Middle frontal gyrus (tissue), 1 donor: Measurements from ENCODE around the gene SAFB2.

Experiments
- DNase-seq: peaks from one replicate; pipeline ENCODE4 v3.0.0-alpha.2; 2015; ENCODE audit warnings: low spot score; ENCODE audit errors: extremely low spot score

SAFB2 gene

DNA sequence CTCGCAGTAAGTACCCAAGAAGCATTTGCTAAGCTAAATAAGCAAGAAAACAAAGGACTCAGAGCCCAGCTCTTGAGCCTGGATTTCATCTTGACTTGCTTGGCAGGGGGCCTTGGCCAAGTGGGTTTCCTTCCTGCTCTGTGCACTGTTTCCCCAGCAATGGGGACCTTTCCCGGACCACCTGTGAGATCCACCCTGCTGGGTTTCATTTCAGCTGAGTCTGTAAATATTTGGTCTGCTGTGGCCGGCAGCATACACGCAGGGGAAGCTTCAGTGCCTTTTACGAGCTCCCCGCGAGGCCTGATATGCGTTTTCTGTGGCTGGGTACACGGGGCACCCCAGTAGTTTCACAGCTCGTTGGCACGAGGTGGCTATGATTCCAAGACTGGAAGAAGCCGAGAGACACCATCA lies 42.4 kb downstream of the SAFB2 start:
- DNase-seq, result no peak

DNA sequence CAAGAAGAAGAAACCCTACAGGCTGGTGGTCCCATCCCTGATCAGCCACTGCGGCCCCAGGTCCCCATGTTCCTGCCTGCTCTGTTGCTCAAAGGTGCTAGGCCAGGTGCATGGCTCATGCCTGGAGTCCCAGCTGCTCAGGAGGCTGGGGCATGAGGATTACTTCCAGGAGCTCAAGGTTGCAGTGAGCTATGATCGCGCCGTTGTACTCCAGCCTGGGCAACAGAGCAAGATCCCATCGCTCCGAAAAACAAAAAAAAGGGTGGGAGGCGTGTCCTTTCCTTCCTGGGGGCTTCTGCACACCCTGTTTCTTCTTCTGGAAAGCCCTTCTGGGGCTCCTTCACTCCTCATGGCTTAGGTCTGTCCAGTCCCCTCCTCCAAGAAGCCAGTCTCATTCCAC lies 42.9 kb downstream of the SAFB2 start:
- DNase-seq, result no peak

DNA sequence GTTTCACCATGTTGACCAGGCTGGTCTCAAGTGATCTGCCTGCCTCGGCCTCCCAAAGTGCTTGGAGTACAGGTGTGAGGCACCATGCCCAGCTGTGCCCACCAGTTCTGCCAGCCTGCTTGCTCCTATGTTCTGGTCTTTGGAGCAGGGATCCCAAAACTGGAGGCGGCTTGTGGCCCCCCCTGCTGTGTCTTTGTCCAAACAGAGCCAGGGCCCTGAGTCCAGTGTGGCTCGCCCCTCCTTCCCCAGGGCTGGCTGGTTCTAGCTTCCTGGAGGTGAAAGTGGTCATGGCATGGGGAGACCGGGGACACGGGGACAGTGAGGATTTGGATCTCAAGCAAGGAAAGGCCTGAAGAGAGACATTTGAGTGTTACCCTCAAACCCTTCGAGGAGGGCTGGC lies 43.3 kb downstream of the SAFB2 start:
- DNase-seq, result no peak

DNA sequence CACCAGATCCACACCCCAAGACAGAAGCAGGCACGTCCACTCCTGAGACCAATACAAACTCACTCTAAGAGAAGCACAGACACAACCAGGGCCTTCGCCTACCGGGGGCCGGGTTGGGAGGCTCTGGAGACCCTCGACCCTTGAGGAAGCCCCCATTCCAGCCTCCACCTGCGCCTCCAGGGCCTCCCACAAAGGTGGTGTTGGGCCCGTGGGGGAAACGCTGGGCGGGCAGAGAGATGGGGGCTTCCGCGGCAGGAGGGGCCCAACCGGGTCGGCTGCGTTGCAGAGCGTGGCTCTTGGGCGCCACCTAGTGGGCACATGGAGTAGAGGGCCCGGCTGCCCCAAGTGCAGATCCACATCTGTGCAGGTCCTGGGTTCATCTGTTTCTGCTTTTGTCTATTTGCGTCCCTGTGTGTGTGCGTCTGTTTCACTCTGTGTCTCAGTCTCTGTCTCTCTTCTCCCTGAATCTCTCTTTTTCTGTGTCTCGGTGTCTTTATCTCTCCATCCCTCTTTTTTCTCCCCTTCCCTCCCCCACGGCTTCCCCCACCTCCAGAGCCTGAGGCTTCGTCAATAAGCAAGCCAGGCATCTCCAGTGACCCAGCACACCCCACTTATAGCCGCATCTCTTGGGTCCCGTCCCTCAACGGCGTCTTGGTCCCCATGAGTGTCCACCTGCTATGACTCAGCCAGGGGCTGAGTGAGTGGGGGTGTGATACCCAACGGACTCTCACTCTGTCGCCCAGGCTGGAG lies 44.3 kb downstream of the SAFB2 start:
- DNase-seq, result no peak

DNA sequence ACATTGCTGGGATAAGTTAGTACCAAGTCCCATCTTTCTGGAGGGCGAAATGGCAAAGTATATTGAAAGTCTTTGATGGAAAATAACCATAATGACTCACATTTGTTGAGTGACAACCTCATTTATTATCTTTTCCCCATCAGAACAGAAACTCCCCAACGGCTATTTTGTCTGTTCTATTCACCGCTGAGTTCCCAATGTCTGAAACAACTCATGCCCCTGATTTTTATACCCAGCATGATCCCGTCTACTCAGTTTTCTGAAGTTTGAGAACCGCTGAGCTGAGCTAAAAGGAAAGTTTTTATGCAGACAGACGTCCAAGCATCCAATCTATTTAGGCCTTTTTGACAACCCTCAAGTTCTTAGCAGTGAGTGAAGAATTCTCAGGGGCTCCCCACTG lies 47.0 kb downstream of the SAFB2 start:
- DNase-seq, result no peak

DNA sequence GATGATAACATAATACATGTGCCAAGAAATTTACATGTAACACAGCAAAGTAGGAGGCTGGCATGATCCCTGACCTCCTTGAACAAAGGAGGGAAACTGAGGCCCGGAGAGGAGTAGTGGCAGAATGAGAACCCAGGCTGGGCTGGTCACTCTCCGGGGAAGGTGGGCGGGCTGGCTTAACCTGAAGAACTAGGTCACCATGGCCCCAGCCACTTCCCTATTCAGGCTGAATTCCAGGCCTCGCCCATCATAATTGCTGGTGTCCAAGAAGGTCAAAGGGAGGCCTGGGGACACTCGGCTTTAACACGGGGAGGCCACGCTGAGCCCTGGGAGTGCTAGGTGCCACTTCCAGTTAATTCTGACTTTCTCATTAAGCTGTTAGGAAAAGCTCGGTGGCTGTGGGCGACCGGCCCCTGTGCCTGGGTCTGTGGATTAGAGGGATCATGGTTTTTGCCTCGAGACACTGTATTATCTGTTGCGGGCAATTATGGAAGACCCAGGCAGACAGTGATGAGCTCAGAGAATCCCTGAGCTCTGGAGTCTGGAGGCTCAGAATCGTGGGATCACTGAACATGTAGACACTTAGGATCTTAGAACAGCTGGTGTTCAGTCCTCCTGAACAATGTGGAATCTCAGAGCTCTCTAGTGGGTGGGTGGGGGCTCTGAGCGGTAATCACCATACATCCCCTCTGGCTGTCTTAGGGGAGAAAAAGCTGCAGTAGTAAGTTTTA lies 49.9 kb downstream of the SAFB2 start:
- no peak for DNase-seq

DNA sequence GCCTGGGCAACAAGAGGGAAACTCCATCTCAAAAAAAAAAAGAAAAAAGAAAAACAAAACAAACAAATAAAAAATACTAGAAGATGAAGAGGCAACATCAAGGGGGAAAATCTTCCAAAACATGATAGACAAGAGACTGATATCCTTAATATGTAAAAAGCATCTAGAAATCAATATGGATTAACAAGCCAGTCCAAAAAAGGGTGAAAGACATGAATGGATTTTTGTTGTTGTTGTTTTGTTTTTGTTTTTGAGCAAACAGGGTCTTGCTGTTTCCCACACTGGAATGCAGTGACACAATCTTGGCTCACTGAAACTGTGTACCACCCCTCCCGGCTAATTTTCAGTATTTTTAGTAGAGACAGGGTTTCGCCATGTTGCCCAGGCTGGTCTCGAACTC lies 50.8 kb downstream of the SAFB2 start:
- no peak for DNase-seq

DNA sequence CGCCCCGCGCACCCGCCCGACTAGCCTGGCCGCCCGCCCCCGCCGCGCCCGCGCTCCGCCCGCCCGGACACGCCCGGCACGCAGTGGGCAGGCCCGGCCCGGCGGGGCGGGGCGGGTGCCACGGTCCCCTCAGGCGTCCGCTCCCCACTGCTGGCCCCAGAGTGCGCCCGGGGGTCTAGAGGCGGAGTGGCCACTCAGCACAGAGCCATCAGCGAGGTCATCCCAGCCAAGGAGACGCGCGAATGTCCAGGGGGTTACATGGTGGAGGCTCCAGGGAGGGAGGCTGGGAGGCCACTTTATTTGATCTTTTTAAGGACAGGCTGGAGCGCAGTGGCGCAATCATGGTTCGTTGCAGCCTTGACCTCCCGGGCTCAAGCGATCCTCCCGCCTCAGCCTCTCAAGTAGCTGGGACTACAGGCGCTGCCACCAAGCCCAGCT lies 54.6 kb downstream of the SAFB2 start:
- DNase-seq, result no peak

DNA sequence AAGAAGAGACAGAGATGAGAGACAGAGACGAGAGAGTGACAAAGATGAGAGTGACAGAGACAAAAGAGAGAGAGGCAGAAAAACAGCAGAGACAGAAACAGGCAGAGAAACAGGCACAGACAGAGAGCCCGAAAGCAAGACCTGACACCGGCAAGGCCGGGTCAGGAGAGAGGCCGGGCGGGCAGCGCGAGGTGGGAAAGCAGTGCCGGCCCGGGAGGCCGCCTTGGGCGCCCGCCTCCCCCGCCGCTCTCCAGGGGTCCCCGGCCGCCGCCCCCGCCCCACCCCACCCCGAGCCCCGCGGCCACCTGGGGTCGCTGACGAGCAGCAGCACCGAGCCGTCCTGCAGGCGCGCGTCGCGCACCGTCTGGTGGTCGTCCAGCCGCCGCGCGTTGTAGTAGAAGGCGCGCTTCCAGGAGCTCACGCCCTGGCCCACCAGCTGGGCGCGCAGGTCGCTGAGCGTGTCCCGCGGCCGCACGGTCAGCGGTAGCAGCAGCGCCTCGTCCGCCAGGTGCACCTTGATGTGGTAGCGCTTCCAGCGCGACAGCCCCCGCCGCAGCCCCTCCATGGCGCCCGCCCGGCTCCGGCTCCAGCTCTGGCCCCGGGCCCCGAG lies 55.1 kb downstream of the SAFB2 start, which contains the start of gene TINCR:
TINCR (minus strand) TSS at position 594 of the 610 bp plus-strand sequence.
- DNase-seq, result no peak

DNA sequence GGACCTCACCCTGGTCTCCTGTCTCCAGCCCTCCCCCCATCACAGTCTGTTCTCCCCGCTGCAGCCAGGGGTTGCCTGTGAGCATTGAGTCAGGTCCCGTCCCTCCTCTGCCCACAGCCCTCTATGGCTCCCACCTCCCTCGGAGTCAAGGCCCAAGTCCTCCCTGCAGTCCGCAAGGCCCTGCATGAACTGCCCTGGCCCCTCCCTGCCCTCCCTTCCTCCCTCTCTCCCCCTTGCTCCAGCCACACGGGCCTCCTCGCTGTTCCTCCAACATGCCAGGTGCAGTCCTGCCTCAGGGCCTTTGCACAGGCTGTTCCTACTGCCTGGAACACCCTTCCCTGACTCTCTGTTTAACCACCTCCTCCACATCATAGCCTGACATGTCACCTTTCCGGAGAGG lies 57.6 kb downstream of the SAFB2 start:
- no peak for DNase-seq

DNA sequence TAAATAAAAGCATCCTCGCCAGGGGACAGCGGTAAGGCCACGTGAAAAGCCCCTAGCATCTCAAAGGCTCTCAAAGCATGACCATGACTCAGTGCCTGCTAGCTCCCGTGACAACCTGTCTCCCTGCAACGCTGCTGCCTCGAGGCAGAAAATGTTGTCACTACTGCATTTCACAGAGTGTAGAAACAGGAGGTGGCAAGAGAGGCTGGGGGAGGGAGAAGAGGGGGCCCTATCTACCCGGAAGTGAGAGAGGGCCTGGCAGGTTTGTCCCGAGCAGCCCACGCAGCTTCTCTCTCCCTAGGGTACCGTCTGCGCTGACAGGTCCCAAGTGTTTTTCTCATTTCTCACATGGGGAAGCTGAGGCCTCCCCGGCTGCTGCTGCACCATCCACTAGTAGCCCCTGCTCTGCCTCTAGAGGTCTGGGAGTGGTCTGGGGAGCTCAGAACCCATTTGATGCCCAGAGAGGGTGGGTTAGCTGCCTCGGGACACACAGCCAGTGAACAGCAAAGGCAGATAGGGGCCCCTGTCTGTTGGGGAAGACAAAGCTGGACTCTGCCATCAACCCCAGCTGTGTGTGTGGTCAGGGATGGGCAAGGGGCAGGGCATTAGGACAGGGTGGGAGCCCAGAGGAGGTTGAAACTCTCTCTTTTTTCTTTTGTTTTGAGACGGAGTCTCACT lies 58.5 kb downstream of the SAFB2 start:
- no peak for DNase-seq

DNA sequence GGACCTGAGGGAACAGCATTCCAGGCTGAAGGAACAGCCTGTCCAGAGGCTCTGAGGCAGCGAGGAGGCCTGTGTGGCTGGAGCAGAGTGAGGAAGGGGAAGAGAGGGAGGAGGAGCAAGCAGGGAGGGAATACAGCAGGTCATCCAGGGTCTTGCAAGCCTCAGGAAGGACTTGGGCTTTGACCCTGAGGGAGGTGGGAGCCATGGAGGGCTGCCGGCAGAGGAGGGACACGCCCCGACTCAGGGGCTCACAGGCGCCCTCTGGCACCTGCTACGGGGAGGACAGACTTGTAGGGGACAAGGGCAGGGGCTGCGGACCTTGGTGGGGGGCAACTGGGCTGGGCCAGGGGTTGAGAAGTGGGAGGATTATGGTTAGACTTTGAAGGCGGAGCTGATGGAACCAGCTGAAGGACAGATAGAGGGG lies 59.6 kb downstream of the SAFB2 start:
- no peak for DNase-seq

DNA sequence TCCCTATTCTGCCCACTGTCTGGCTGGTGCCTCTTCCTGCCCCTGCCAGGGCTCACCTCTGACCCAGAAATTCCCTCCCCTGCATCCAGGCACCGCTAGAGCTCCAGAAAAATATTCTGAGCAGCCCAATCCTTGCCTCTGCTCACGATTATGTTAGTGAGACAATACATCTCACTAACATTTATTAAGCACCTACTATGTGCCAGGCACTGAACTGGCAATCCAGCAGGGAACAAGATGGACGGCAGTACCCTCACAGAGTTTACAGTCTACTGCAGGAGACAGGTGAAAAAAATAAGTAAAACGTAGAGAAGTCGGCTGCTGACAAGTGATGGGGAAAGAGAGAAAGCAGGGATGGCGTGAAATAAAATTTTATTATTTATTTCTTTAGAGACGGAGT lies 60.3 kb downstream of the SAFB2 start:
- no peak for DNase-seq

DNA sequence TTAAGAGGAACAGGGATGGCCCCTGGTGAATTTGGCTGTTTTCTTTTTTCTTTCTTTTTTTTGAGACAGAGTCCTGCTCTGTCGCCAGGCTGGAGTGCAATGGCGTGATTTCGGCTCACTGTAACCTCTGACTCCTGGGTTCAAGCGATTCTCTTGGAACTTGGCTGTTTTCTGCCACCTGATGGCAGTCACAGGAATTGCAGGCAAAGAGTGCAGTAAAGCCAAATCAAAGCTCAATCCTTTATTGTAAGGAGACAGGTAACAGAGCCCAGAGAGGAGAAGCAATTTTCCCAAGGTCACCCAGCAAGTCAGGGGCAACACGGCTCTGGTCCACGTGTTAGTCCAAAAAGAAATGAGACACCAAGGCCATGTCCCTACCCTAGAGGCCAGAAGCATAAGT lies 61.0 kb downstream of the SAFB2 start:
- no peak for DNase-seq

DNA sequence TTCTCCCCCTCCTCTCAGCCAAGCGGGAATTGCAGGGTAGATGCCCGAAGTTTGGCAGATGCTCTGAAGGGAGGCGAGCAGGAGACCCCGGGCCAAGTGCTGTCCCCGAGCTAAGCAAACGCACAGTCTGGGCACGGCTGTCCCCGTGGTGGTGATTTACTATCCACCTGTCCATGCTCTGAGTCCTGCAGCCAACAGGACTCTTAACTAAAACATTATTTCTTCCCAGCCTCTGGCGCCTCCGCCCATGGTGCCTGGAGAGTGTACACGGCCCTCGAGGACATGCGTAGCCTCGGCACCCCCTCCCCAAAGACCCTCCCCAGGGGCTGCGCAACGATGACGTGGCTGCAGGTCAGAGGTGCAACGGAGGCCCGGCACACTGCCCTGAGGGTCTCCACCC lies 62.4 kb downstream of the SAFB2 start:
- no peak for DNase-seq

DNA sequence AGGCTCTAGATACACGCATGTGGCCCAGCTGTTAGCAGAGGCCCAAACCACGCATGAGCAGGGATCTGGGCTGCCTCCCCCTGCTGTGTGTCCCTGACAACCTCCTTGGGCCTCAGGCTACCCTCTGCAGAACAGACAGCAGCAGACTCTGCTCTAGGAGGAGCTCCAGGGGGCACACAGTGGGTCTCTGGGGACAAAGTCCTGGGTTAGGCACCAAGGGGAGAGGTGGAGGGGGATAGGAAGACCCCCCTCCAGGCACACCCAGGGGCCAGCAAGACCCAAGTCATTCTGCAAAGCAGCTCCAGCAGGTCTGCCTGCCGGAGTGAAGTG lies 62.8 kb downstream of the SAFB2 start:
- no peak for DNase-seq

DNA sequence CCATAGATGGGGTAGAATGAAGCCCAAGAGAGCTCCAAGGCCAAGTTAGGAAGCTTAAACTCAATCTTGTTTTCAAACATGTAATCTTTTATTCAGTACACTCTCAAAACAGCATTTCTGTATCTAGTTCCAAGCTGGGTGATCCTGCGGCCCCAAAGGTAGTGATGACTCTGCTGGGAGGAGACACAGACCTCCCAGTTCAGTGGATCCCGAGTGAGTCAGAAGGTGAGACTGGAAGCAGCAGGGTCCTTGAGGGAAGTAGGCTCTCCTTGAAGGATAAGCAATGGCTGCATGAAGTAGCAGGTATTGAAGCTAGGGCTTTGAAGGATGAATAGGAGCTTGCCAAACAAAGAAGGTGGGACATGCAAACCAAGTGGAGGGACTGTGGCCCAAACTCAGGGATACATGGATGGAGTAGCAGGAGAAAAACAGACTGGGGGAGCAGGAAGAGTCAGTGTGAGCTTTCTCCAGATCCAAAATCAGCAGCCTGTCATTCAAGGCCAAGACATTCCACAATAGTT lies 64.4 kb downstream of the SAFB2 start:
- DNase-seq, result no peak

DNA sequence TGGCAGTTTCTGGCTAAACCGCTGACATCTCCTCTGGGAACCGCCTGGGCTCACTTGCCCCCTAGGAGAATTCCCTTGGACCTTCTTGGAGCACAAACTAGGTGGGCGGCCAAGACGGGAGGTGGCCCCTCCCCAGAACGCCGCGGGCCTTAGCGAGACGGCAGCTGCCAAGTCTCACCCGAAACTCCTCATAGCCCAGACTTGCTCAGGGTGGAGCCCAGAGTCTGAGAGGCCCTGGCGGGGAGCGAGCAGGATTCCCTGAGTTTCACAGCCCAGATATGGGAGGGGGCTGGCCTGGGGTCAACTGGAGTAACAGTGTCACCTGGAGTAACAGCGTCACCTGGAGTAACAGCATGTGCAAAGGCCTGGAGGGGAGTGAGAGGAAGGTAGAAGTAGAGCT lies 64.9 kb downstream of the SAFB2 start:
- no peak for DNase-seq

DNA sequence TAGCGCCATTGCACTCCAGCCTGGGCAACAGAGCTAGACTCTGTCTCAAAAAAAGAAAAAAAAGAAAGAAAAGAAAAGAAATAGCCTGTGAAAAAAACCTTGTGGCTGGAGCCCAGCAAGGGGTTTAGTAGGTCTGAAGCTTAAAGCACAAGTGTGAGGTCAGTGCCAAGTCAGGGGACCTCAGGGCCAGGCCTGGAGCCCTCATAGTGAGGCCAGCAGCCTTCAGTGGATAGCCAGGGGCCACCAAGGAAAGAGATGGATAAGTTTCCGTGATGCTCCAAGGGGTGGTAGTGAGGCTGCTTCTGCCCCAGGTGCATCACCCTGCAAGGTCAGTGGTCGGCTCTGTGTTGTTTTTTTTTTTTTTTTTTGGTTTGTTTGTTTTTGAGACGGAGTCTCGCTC lies 67.7 kb downstream of the SAFB2 start:
- DNase-seq, result no peak

DNA sequence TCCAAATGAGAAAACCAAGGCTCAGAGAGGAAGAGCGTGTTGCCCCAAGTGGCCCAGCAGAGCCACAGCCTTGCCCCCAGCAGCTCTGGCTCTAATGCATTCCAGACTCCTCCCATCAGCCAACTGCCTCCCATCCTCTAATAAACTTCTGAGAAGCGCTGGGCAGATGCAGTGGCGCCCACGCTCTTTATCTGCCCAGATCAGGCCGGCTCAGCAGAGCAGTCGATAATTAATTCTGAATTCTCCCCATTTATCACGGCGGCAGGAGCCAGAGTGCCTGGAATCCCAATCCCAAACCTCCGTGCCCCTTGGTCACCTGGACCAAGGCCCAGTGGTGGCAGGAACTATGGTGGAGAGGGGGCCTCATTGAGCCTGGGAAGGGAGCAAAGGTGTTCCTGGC lies 68.7 kb downstream of the SAFB2 start:
- no peak for DNase-seq

DNA sequence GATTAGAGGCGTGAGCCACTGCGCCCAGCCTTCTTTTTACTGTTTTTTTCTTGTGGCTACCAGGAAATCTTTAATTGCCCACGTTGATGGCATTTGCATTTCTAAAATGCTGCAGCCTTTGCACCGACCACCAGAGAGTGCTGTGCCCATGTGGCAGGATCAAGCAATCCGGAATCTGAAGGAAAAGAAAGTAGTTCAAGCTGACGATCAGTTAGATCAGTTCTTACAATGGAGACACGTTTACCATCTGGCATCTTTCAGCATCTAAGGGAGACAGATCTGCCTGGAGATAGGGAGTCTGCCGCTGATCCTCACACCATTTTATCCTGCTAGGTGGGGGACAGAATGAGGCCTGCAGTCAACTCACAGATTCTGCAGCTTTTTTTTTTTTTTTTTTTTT lies 74.7 kb downstream of the SAFB2 start:
- DNase-seq, result no peak

DNA sequence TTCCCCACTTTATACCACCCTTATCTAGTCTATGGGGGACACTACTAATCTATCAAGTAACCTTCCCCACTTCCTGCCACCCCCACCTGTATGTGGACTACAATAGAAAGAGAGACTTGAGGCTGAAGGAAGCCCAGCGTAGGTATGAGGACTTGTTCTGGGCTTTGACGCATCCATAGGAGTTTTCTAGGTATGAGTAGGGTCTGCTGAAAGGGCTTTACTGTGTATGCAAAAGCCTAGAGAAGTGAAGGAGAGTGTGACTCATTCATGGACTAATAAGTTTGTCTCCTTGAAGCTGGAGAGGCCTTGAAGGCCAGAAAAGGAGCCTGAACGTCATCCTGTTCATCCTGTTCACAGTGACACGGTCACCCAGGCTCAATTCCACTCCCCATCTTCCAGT lies 76.6 kb downstream of the SAFB2 start:
- no peak for DNase-seq
